CD1c-positive myeloid dendritic cell (primary cell): ENCODE data around the gene SWSAP1.
A peak's percentile ranks its signal among the peaks of the same experiment; 100 is the strongest.
"Not testable (repeated sequence)": the region's sequence is repeated elsewhere in the genome, so short reads cannot be mapped to it uniquely, and the experiment has no call there.

Experiments used
- DNase-seq: peaks from one replicate; pipeline ENCODE4 v3.0.0-alpha.2; 2016; ENCODE audit errors: extremely low spot score

SWSAP1 gene, protein sequence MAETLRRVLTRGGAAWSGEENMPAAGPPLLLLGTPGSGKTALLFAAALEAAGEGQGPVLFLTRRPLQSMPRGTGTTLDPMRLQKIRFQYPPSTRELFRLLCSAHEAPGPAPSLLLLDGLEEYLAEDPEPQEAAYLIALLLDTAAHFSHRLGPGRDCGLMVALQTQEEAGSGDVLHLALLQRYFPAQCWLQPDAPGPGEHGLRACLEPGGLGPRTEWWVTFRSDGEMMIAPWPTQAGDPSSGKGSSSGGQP

DNA sequence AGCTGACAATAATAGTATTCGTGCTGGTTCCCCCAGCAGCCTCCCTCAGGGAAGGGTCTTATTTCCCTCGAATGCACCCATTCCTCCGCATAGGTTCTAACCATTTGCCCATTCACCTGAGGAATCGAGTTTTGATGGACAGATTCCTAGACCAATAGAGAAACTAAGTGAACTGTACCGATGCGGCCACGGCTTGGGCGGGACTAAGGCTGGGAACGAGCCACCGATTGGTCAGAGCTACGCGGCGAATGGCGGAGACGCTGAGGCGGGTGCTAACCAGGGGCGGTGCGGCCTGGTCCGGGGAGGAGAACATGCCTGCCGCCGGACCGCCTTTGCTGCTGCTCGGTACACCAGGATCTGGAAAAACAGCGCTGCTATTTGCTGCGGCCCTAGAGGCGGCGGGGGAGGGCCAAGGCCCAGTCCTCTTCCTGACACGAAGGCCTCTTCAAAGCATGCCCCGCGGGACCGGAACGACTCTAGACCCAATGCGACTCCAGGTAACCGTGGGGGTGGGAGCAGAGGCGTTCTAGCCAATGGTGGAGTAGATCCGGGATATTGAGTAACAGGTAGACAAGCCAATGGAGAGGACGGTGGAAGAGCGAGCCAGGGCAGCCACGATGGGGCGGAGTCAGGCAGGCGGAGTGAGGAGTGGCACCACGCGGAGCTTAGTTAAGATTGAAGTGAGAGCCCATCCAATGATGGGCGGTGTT, at the start of gene SWSAP1:
Gene SWSAP1 (plus strand): TSS at position 234 of the 710 bp plus-strand sequence. CDS start 15 bp downstream, at position 249.
- DNase-seq: peak; percentile 99

DNA sequence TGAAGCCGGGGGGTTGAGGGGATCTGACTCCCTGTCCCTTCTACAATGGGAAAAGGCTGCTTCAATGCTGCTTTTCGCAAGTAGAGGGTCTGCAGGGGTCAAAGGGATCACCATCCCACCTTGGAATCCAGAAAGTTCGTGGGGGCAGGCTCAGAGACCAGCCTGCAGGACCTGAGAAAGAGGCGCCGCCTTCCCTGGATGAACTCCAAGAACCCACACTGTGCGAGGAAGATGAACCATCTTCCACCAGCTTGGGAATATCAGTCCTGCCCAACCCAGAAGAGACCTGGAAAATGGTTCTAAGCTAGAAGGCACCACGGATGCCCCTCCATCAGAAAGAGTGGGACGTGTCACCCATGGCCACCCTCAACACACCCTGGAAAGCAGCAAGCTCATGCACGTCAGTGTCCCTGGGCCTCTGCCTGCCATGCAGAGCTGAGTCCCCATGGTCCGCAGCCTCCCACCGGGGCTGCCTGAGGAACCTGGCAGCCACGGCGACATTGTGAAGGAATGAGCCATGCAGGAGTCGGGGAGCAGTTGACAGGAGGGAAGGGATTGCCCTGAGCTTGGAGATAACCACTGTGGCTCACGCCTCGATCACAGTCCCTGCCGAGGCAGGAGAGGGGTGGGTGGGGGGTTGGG, 49.6 kb upstream of the SWSAP1 start:
- DNase-seq: no peak

DNA sequence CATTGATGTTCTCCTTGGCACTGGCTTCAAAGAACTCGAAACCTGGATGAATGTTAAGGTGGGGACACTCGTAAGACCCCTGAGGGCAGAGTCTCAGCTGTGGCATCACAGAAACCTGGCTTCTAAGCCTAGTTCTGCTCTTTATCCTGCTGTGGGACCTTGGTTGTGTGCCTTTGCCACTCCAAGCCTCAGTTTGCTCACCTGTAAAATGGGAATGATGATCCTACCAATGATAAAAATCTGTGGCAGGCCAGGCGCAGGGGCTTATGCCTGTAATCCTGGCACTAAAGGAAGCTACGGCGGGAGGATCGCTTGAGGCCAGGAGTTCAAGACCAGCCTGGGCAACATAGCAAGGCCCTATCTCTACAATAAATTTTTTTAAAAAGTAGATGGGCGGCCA, 48.9 kb upstream of the SWSAP1 start:
- DNase-seq: no peak

DNA sequence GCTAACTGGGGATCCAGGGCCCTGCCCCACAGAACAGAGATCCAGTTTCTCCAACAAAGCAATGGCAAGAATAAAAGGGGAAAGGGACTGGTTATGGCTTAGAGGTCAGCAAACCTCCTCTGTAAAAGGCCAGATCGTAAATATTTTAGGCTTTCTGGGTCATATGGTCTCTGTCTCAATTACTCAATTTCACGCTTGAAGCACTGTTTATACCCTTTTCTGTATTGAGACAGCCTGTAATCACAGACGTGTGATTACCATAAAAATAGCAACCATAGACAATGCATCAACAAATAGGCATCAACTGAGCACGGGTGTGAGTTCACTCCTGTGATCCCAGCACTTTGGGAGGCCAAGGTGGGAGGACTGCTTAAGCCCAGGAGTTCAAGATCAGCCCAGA, 44.3 kb upstream of the SWSAP1 start:
- no peak for DNase-seq

DNA sequence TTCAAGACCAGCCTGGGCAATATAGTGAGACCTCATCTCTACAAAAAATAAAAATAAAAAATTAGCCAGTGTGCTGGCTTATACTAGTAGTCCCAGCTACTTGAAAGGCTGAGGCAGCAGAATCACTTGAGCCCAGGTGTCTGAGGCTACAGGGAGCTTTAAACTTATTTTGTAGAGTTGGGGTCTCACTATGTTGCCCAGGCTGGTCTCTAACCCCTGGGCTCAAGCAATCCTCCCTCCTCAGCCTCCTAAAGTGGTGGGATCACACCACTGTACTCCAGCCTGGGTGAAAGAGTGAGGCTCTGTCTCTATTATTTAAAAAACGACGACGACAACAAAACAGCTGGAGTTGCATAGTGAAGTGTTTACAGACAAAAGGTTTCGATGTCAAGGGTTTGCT, 43.0 kb upstream of the SWSAP1 start:
- no peak for DNase-seq

DNA sequence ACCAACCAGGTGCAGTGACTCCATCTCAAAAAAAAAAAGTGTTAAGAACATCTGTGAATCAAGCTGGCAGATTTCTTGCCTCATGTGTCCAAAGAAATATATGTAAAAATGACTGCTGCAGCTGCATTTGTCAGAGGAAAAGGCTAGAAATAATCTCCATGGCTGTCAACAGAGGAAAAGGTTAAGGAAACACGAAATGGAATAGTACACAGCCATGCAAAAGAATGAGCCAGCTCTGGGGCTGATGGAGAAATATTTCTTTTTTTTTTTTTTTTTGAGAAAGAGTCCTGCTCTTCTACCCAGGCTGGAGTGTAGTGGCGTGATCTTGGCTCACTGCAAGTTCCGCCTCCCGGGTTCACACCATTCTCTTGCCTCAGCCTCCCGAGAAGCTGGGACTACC, 41.6 kb upstream of the SWSAP1 start:
- DNase-seq: no peak

DNA sequence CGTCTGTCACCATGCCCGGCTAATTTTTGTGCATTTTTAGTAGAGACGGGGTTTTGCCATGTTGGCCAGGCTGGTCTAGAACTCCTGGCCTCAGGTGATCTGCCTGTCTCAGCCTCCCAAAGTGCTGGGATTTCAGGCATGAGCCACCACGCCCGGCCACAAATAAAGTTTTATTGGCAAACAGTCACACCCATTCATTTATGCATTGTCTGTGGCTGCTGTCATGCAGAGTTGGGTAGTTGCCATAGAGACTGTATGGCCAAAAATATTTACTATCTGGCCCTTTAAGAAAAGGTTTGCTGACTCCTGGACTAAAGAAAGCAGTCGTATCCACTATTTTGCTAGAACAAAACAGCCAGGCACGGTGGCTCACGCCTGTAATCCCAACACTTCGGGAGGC, 40.6 kb upstream of the SWSAP1 start:
- not testable (repeated sequence) for DNase-seq

DNA sequence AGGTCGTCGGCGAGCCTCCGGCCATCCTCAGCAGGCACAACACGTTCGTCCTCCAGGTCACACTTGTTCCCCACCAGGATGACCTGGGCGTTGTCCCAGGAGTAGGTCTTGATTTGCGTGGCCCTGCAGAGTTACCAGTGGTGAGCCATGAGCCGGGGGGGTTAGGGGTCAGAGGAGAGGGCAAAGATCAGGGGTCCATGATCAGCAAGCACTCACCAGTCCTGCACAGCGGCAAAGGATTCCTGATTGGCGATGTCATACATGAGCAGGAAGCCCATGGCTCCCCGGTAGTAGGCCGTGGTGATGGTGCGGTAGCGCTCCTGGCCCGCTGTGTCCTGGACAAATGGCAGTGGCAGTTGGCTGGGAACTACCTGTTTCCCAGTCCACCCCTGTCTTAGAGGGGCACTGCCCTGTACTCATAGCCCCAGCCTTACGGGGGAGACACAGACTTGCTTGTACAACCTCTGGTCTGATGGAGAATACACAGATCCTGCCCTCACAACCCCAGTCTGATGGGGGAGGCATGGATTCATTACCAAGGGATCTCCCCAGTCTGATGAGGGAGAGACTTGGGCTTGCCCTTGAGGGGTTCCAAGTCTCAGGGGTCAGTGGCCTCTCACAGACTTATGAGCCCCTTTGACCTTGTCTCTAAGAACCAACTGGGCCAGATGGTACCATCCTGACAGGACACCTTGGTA, 38.9 kb upstream of the SWSAP1 start:
- no peak for DNase-seq

DNA sequence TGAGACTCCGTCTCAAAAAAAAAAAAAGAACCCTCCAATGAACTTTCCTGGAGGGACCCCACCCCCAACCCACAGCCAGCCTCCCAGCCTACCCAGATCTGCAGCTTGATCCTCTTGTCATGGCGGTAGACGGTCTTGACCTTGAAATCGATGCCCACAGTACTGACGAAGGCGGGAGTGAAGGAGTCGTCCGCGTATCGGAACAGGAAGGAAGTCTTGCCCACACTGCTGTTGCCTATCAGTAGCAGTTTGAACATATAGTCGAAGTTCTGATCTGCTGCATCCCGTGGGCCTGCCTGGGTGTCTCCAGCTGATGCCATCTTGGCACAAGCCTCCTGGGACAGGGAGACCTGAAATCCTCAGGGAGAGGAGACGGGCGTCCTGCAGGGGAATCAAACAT, 37.4 kb upstream of the SWSAP1 start:
- DNase-seq: peak; percentile 24

DNA sequence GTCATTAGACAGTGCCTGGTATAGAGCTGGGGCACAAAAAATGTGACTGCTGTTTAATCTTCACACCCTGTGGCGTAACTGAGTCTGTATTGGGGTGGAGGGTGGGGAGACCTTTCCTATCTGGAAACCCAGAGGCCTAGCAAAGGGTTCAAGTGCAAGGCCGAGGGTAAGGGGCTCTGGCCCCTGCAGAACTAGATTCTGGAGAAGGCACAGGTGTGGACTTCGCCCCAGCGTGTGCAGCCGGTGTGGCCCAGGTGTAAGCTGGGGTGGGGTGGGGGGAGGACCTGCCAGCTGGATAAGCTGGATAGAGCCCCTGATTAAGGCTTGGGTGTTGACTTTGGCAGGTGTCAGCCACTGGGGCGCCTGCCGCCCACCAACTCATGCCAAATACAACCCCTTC, 36.3 kb upstream of the SWSAP1 start:
- DNase-seq: no peak

DNA sequence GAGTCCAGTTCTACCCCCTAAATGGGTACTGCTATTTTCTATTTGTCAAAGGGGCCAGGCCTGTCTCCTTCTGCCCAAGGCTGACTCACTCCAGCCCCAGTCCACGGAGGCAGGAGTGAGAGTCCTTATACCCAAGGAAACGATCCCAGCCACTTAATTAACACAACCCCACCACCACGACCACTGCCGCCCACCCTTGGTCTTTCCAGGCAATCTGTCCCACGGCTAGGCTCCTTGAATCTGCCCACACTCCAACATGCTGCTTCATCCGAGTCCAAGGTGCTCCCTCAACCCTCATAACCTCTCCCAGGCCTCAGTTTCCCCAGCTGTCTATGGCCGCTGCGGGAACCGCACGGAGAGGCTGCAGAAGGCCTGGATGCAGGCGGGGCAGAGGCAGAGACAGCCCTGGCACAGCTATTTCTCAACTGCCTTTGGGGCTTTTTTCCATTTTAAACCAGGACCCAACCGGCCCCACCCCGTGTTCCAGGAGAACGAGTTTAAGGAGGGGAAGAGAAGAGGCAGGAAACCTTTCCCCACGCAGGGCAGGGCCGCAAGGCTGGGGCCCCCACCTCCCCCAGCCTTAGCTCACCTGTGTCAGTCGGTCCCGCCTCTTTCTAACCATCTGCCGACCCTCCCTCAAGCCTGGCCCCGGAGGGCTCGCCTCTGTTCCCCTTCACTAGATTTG, 35.8 kb upstream of the SWSAP1 start:
- no peak for DNase-seq

DNA sequence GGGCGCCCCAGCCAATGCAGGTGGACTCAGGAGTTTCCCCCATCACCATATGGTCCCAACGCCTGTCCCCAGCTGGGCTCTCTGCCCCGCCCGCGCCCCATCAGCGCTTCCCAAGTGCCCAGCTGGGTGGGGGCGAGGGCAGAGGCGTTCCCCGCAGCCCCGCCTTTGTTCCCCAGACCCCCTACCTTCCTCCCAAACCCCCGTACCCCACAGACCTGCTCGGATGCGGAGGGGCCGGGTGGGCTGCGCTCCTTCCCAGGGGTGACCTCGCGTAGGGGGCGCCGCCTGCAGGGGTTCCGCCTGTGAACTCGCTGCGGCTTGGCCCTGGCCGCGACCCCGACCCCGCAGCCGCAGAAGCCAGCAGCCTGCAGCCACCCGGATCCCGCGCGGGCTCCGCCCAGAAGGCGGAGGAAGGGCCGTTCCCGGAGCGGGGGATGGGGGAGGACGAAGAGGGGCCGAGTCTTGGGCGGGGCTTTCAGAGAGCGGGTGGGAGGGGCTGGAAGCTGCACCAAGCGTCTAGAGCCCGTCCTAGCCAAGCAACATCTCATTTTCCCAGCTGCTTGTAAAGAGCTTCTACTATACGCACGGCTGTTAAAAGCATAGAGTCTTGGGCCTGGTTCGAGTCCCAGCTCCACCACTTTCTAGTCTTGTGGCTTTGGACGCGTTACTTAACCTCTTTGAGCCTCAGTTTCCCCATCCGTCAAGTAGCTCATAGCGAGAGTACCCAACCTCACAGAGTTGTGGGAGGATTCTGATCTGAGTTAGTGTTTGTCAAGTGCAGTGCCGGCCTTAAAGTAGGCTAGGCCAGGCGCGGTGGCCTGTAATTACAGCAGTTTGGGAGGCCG, 35.0 kb upstream of the SWSAP1 start, which contains the start of gene RAB3D:
Gene RAB3D (minus strand): TSS at position 404 of the 845 bp plus-strand sequence. CDS start 2,258 bp downstream, outside the sequence.
- DNase-seq: peak; percentile 90

DNA sequence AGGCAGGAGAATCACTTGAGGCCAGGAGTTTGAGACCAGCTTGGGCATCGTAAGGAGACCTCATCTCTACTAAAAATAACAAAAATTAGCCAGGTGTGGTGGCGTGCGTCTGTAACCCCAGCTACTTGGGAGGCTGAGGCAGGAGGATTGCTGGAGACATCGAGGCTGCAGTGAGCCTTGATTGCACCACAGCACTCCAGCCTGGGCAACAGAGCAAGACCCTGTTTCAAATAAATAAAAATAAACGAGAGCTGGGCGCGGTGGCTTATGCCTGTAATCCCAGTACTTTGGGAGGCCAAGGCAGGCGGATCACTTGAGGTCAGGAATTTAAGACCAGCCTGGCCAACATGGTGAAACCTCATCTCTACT, 34.4 kb upstream of the SWSAP1 start:
- not testable (repeated sequence) for DNase-seq

DNA sequence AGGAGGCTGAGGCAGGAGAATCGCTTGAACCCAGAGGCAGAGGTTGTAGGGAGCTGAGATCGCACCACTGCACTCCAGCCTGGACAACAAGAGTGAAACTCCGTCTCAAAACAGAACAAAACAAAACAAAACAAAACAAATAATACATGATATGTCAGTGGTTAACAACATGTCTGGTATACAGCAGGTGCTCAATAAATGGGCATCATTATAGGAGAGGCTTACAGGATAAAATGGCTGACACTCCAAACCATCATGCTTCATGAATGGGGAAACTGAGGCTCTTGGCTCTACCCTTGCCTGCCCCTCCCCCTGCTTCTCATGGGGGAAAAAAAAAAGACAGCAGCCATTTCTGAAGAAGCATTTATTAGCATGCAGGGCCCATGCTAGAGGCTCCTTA, 32.0 kb upstream of the SWSAP1 start:
- no peak for DNase-seq

DNA sequence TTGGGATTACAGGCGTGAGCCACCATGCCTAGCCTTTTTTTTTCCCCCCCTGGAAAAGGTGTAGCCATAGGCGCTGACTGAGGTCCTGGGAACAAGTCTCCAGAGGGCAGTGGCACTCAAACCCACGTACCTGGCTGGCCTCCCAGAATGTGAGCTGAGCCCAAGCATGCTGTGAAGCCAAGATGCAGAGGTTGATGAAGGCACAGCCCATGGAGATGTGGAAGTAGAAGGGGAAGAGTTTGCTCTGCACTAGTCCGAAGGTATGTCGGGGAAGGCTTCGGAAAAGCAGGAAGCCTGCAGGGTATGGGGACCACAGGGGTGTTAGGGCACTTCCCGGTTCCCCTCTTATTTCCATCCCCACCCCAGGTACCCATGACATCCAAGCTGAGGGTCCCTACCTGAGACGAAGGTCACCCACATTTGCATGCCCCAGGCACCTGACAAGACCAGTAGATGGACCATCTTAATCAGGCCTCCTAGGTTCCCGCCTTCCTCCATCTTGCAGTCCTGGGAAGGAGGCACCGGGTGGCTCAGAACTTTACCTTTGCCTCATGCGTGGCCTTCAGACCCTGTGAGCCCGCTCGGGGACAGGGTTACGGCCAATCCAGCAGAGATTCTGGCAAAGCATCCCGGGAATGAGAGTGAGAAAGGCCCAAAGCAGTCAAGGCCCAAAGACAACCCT, 29.2 kb upstream of the SWSAP1 start:
- DNase-seq: no peak

DNA sequence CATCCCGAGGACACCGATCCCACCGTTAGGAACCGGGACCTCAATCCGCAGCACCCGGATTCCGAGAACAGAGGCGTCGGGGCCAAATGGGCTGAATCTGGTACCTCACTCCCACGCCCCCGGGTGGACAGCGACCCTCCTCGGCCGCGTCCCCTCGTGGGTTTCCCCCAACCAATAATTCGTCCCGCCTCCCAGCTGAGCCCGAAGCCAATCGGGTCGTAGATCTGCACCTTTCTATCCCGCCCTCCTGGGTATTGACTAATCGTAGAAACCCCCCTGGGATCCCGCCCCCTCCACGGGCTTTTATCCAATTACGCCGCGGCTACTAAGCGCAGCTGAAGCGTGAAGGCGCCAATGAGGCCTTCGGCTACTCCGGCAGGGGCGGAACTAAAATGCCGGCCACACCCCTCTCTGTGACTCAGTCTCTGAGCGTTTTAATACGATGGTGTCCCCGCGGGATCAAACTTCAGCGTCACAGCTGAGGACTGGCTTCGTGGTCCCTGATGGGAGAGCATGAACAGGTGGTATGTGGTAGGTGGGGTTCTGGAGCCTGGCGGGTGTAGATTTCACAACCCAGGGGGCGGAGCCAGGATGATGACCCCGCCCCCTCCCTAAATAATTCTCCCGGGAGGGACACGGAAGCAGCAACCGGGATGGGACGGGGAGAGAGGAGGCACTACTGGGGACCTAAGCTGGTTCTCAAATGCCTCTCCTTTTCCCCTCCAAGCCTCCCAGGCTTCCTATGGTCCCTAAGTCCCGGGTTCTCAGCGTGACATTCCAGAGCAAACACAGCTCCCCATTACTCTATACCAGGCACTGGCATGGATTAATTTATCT, 28.1 kb upstream of the SWSAP1 start, which contains the start of the genes CCDC159 and TMEM205:
Gene CCDC159 (plus strand): TSS at position 416 of the 837 bp plus-strand sequence. CDS start 88 bp downstream, at position 504.
Gene TMEM205 (minus strand): TSS at position 165 of the 837 bp plus-strand sequence. CDS start 649 bp downstream, outside the sequence.
- DNase-seq: peak; percentile 100

DNA sequence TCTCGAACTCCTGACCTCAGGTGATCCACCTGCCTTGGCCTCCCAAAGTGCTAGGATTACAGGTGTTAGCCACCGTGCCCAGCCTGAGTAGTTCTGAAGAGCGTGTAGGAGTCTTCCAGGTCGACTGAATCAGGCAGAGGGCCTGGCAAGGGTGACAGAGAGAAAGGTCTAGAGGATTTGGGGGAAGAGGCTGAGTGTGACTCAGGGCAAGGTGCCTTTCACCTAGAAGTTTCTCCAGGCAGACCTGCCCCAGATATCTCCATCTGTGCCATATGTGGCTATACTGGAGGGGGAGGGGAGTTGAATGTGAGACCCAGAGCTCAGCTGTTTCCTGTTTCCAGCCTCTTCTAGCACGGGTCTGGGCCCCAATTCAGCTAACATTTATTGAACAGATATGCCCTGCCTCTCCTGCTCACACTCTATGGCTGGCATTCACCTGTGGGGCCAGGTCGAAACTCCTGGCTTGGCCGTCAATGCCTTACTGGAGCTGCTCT, 26.9 kb upstream of the SWSAP1 start:
- no peak for DNase-seq

DNA sequence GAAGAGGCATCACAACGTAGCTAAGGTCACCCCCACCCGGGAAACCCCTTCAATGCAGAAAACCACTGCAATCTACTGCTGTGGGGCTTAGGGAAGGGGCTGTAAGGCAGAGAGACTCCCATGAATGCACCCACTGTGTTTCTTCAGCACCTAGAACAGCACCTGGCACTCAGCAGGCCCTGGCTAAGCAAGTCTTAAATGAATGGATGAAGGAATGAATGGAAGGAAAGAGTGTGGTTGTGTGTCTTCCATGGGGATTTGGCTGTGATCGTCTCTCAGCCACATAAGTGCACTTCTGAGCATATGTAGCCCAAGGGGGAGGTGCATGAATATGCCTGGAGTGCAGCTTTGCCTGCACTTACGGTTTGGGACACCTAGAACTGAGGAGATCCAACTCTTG, 25.3 kb upstream of the SWSAP1 start:
- no peak for DNase-seq

DNA sequence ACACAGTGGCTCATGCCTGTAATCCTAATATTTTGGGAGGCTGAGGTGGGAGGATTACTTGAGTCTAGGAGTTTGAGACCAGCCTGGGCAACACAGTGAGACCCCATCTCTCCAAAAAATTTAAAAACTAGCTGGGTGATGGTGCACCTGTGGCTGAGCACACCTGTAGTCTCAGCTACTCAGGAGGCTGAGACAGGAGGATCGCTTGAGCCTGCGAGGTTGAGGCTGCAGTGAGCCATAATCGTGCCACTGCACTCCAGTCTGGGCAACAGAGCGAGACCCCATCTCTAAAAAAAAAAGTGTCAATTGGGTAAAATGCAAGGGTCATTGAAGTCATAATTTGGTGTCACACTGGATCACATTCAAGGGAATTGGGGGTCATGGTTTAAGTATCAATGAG, 20.4 kb upstream of the SWSAP1 start:
- DNase-seq: not testable (repeated sequence)
